ENCODE data around the gene PPFIBP1.

- TF ChIP-seq CTCF (IDR thresholded peaks at IDR 0.05) (peak; percentile 79 to 95 (median 84)), POLR2A (IDR thresholded peaks at IDR 0.05) (no peak)
Measured at GRCh38 chr12:27652174-27652763, 128.3 kb downstream of the PPFIBP1 start.
